HG02759 (cell line): ENCODE measurements around the gene CHGA.

Experiments
- ATAC-seq: cut with Tn5 transposase; IDR thresholded peaks from one replicate; pipeline ENCODE4 v1.9.1; 2021; ENCODE audit warnings: mild to moderate bottlenecking, moderate library complexity; ENCODE audit not compliant: unreplicated experiment

Gene CHGA

GRCh38 chr14:92922883-92923743 lies at the start of gene CHGA:
Gene CHGA (plus strand): TSS chr14:92923150. CDS start chr14:92923360, 210 bp downstream.
- no peak for ATAC-seq

GRCh38 chr14:92874962-92875661 lies 47.8 kb upstream of the CHGA start:
- no peak for ATAC-seq

- no peak for ATAC-seq
Measured at GRCh38 chr14:92877757-92878431, 45.1 kb upstream of the CHGA start.

GRCh38 chr14:92880351-92880750 lies 42.6 kb upstream of the CHGA start:
- no peak for ATAC-seq

GRCh38 chr14:92880851-92881250 lies 42.1 kb upstream of the CHGA start:
- no peak for ATAC-seq

GRCh38 chr14:92883066-92883465 lies 39.9 kb upstream of the CHGA start:
- ATAC-seq, result no peak

GRCh38 chr14:92884410-92884809 lies 38.5 kb upstream of the CHGA start:
- ATAC-seq, result no peak

GRCh38 chr14:92885279-92886061 lies 37.5 kb upstream of the CHGA start:
- no peak for ATAC-seq

- no peak for ATAC-seq
Measured at GRCh38 chr14:92886337-92886736, 36.6 kb upstream of the CHGA start.

- ATAC-seq, result no peak
Measured at GRCh38 chr14:92887157-92887556, 35.8 kb upstream of the CHGA start.

GRCh38 chr14:92888896-92889295 lies 34.1 kb upstream of the CHGA start:
- no peak for ATAC-seq

- no peak for ATAC-seq
Measured at GRCh38 chr14:92890830-92891588, 31.9 kb upstream of the CHGA start.

- no peak for ATAC-seq
Measured at GRCh38 chr14:92892589-92892988, 30.4 kb upstream of the CHGA start.

GRCh38 chr14:92895352-92895878 lies 27.5 kb upstream of the CHGA start:
- ATAC-seq, result no peak

- ATAC-seq, result no peak
Measured at GRCh38 chr14:92897922-92898565, 24.9 kb upstream of the CHGA start.

- ATAC-seq, result no peak
Measured at GRCh38 chr14:92898566-92899131, 24.3 kb upstream of the CHGA start.

- no peak for ATAC-seq
Measured at GRCh38 chr14:92900660-92901059, 22.3 kb upstream of the CHGA start.

GRCh38 chr14:92902191-92902590 lies 20.8 kb upstream of the CHGA start:
- ATAC-seq, result no peak

GRCh38 chr14:92902726-92903125 lies 20.2 kb upstream of the CHGA start:
- no peak for ATAC-seq
